ENCODE results near the gene DENND5B.
"Not testable (repeated sequence)": the region's sequence is repeated elsewhere in the genome, so short reads cannot be mapped to it uniquely, and the experiment has no call there.

DENND5B gene

GRCh38 chr12:31557707-31558106 is 33.2 kb downstream of the DENND5B start:
- no peak for DNase-seq (ENCODE audit: low spot score)

GRCh38 chr12:31555466-31555865 is 35.5 kb downstream of the DENND5B start:
- not testable (repeated sequence) for DNase-seq (ENCODE audit: low spot score)

GRCh38 chr12:31550590-31550989 is 40.3 kb downstream of the DENND5B start:
- not testable (repeated sequence) for DNase-seq (ENCODE audit: low spot score)

- DNase-seq (ENCODE audit: low spot score), result no peak
Observed at GRCh38 chr12:31536672-31537071, 54.3 kb downstream of the DENND5B start.

GRCh38 chr12:31533470-31533869 is 57.5 kb downstream of the DENND5B start:
- DNase-seq (ENCODE audit: low spot score), result no peak

- no peak for DNase-seq (ENCODE audit: low spot score)
Observed at GRCh38 chr12:31531893-31532292, 59.0 kb downstream of the DENND5B start.

GRCh38 chr12:31528095-31528494 is 62.8 kb downstream of the DENND5B start:
- DNase-seq (ENCODE audit: low spot score), result no peak

- no peak for DNase-seq (ENCODE audit: low spot score)
Observed at GRCh38 chr12:31527083-31527482, 63.9 kb downstream of the DENND5B start.

GRCh38 chr12:31526158-31526546 is 64.8 kb downstream of the DENND5B start:
- DNase-seq (ENCODE audit: low spot score), result no peak

GRCh38 chr12:31525496-31526157 is 65.3 kb downstream of the DENND5B start:
- no peak for DNase-seq (ENCODE audit: low spot score)

- DNase-seq (ENCODE audit: low spot score), result no peak
Observed at GRCh38 chr12:31524791-31525495, 66.0 kb downstream of the DENND5B start.

- no peak for DNase-seq (ENCODE audit: low spot score)
Observed at GRCh38 chr12:31523306-31523705, 67.6 kb downstream of the DENND5B start.

GRCh38 chr12:31522607-31523006 is 68.3 kb downstream of the DENND5B start:
- DNase-seq (ENCODE audit: low spot score), result no peak

- no peak for DNase-seq (ENCODE audit: low spot score)
Observed at GRCh38 chr12:31521964-31522363, 69.0 kb downstream of the DENND5B start.

GRCh38 chr12:31519511-31519910 is 71.4 kb downstream of the DENND5B start:
- no peak for DNase-seq (ENCODE audit: low spot score)

- peak; percentile 88 for DNase-seq (ENCODE audit: low spot score)
Observed at GRCh38 chr12:31518680-31519227, 72.2 kb downstream of the DENND5B start.

GRCh38 chr12:31517994-31518393 is 72.9 kb downstream of the DENND5B start:
- DNase-seq (ENCODE audit: low spot score), result no peak

GRCh38 chr12:31516702-31517101 is 74.2 kb downstream of the DENND5B start:
- no peak for DNase-seq (ENCODE audit: low spot score)

- DNase-seq (ENCODE audit: low spot score), result no peak
Observed at GRCh38 chr12:31514912-31515311, 76.0 kb downstream of the DENND5B start.

GRCh38 chr12:31510034-31510433 is 80.9 kb downstream of the DENND5B start:
- peak; percentile 34 for DNase-seq (ENCODE audit: low spot score)

GRCh38 chr12:31508436-31509150 is 82.3 kb downstream of the DENND5B start:
- DNase-seq (ENCODE audit: low spot score), result no peak

GRCh38 chr12:31507966-31508365 is 83.0 kb downstream of the DENND5B start:
- DNase-seq (ENCODE audit: low spot score), result peak; percentile 33
